ENCODE results near the gene ATP5F1D. TPM values are rescaled to one million over a fixed set of nuclear protein-coding genes. Genes with fewer than 3 reads are reported as not detected.

ATP5F1D gene
- total and polyA plus RNA-seq, 2 of the 13 experiments (the other 11 are each of a cell fraction or from before 2014, with no cell fraction given): 39.4 to 78.7 TPM

DNA sequence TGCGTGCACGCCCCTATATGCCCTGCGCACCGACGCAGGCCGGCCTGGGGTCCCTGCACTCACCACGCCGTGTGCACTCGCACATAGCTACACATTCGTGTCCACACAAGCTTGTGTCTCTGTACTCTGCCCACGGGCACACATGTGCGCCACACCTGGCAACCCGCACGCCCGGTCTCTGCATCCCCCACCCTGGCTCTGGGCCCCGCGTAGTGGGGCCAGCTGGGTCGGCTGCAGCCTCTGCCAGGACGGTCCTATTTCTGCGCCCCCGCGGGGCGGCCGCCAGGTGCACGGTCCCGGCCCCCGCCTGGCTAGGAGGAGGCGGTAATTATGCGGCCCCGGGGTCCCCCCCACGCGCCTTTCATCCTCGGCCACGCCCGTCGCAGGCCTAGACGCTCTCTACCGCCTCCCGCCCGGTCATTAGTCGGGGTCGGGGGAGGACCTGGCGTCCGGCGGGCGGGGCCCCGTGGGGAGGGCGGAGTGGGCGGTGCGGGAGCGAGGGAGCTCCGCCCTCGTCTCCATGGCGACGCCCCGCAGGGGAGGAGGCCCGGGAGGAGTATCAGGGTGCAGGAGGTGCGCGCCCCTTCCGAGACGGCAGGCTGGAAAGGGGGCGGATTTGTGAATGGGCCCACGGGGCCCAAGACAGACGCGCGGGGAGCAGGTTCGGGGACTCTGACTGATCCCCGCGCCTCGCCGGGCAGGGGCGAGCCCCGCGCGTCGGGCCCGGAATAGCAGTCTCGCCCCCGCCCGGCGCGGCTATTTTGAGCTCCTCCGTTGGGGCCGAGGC, 24.8 kb downstream of the ATP5F1D start (continued):
- TF ChIP-seq SRSF9 (IDR thresholded peaks at IDR 0.05; ENCODE audit: borderline replicate concordance, insufficient read depth, low read depth, low read length, poor library complexity, severe bottlenecking) (no peak), CHD2 (IDR thresholded peaks at IDR 0.05; ENCODE audit: low read depth, low read length) (no peak; the same call in 1 of the 2 replicates), FOXO1 (CRISPR knock-in tag; IDR thresholded peaks at IDR 0.05) (0 out of 2 replicates have a peak, but pooled peaks have one; percentile 6), ETV6 (CRISPR knock-in tag; conservative IDR thresholded peaks at IDR 0.05) (0 out of 2 replicates have a peak, but pooled peaks have one; percentile 15), EP300 (IDR thresholded peaks at IDR 0.05; ENCODE audit: low read depth in 2 of 2, low read length in 2 of 2) (0 out of 4 replicates have a peak, but pooled peaks of 1 of the 2 experiments have one; percentile 25), EP300 (CRISPR knock-in tag; IDR thresholded peaks at IDR 0.05; ENCODE audit: borderline replicate concordance) (no peak; the same call in 1 of the 2 replicates), JUND (CRISPR knock-in tag; IDR thresholded peaks at IDR 0.05) (no peak), MAFG (CRISPR knock-in tag; IDR thresholded peaks at IDR 0.05) (no peak), CENPX (CRISPR knock-in tag; IDR thresholded peaks at IDR 0.05) (no peak), ARNTL (CRISPR knock-in tag; IDR thresholded peaks at IDR 0.05) (peak; percentile 68), EED (CRISPR knock-in tag; IDR thresholded peaks at IDR 0.05) (peak; percentile 93), ZNF496 (CRISPR knock-in tag; IDR thresholded peaks at IDR 0.05; ENCODE audit: insufficient replicate concordance) (no peak), JUNB (CRISPR knock-in tag; IDR thresholded peaks at IDR 0.05; ENCODE audit: borderline replicate concordance) (no peak), AKAP8 (CRISPR knock-in tag; IDR thresholded peaks at IDR 0.05) (peak; percentile 86; the same call in 1 of the 2 replicates), RAD21 (CRISPR knock-in tag; IDR thresholded peaks at IDR 0.05) (no peak), HOXA5 (CRISPR knock-in tag; IDR thresholded peaks at IDR 0.05) (peak; percentile 51; the same call in 1 of the 2 replicates), LCORL (IDR thresholded peaks at IDR 0.05) (no peak), LCORL (CRISPR knock-in tag; IDR thresholded peaks at IDR 0.05) (peak; percentile 54; the same call in 1 of the 2 replicates)
- TF ChIP-seq, protein P1, sequence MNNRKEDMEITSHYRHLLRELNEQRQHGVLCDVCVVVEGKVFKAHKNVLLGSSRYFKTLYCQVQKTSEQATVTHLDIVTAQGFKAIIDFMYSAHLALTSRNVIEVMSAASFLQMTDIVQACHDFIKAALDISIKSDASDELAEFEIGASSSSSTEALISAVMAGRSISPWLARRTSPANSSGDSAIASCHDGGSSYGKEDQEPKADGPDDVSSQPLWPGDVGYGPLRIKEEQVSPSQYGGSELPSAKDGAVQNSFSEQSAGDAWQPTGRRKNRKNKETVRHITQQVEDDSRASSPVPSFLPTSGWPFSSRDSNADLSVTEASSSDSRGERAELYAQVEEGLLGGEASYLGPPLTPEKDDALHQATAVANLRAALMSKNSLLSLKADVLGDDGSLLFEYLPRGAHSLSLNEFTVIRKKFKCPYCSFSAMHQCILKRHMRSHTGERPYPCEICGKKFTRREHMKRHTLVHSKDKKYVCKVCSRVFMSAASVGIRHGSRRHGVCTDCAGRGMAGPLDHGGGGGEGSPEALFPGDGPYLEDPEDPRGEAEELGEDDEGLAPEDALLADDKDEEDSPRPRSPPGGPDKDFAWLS (CRISPR knock-in tag; IDR thresholded peaks at IDR 0.05; ENCODE audit: borderline replicate concordance): peak; percentile 79; the same call in 1 of the 2 replicates
- TF ChIP-seq, protein P2, sequence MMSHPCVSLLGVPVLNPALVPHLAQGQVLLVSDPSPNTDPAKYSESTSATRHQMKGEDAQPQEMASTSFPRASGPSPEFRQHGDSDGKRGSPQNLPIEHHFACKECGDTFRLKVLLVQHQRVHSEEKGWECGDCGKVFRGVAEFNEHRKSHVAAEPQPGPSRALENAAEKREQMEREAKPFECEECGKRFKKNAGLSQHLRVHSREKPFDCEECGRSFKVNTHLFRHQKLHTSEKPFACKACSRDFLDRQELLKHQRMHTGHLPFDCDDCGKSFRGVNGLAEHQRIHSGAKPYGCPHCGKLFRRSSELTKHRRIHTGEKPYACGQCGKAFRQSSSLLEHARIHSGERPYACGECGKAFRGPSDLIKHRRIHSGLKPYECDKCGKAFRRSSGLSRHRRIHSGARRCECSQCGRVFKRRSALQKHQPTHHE (CRISPR knock-in tag; IDR thresholded peaks at IDR 0.05; ENCODE audit: borderline replicate concordance): peak; percentile 69; the same call in 1 of the 2 replicates
- TF ChIP-seq, protein P3, sequence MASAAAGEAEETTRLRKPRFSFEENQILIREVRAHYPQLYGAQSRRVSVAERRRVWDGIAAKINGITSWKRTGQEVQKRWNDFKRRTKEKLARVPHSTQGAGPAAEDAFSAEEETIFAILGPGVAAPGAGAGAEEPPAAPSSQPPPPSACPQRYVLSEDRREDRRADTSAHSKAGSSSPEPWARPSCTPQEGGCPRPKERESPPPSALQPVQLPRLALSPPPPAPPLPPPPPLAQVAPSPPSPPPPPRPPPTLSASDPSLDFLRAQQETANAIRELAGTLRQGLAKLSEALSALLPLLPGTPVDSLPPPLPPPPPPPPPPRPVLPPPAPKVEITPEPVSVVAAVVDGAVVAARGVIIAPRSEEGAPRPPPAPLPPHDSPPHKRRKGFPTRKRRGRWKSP (CRISPR knock-in tag; IDR thresholded peaks at IDR 0.05): no peak
- TF ChIP-seq, protein P4, sequence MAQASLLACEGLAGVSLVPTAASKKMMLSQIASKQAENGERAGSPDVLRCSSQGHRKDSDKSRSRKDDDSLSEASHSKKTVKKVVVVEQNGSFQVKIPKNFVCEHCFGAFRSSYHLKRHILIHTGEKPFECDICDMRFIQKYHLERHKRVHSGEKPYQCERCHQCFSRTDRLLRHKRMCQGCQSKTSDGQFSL (CRISPR knock-in tag; IDR thresholded peaks at IDR 0.05): peak; percentile 92
- TF ChIP-seq, protein P5, sequence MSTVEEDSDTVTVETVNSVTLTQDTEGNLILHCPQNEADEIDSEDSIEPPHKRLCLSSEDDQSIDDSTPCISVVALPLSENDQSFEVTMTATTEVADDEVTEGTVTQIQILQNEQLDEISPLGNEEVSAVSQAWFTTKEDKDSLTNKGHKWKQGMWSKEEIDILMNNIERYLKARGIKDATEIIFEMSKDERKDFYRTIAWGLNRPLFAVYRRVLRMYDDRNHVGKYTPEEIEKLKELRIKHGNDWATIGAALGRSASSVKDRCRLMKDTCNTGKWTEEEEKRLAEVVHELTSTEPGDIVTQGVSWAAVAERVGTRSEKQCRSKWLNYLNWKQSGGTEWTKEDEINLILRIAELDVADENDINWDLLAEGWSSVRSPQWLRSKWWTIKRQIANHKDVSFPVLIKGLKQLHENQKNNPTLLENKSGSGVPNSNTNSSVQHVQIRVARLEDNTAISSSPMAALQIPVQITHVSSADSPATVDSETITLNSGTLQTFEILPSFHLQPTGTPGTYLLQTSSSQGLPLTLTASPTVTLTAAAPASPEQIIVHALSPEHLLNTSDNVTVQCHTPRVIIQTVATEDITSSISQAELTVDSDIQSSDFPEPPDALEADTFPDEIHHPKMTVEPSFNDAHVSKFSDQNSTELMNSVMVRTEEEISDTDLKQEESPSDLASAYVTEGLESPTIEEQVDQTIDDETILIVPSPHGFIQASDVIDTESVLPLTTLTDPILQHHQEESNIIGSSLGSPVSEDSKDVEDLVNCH (CRISPR knock-in tag; IDR thresholded peaks at IDR 0.05): no peak

Data from HepG2 (cell line).